WI38 (cell line): Measurements from ENCODE around the gene TNFRSF13B.

Experiments
- H3K4me3 ChIP-seq: 2 replicates; pipeline ENCODE4 v1.5.1; 2011; ENCODE audit warnings: low read depth, mild to moderate bottlenecking, control low read depth, low read length
- CTCF ChIP-seq: IDR thresholded peaks from 2 replicates; pipeline ENCODE4 v1.5.1; 2012; ENCODE audit warnings: low read depth, mild to moderate bottlenecking, control low read depth, low read length

The TNFRSF13B gene

GRCh38 chr17:16935786-16936185, 36.1 kb downstream of the TNFRSF13B start:
- no peak for TF ChIP-seq CTCF

GRCh38 chr17:16935241-16935663, 36.7 kb downstream of the TNFRSF13B start:
- H3K4me3 ChIP-seq: no peak overlapping the region
- TF ChIP-seq CTCF: no peak

More at GRCh38 chr17:16935786-16936185, 36.1 kb downstream of the TNFRSF13B start:
- H3K4me3 ChIP-seq: no peak overlapping the region

GRCh38 chr17:16934836-16935235, 37.1 kb downstream of the TNFRSF13B start:
- no peak overlapping the region for H3K4me3 ChIP-seq
- no peak for TF ChIP-seq CTCF

GRCh38 chr17:16934133-16934795, 37.7 kb downstream of the TNFRSF13B start:
- no peak for TF ChIP-seq CTCF
- H3K4me3 ChIP-seq: no peak overlapping the region

GRCh38 chr17:16933317-16934132, 38.4 kb downstream of the TNFRSF13B start:
- TF ChIP-seq CTCF: no peak
- no peak overlapping the region for H3K4me3 ChIP-seq

- TF ChIP-seq CTCF: no peak
- H3K4me3 ChIP-seq: no peak overlapping the region
Measured at GRCh38 chr17:16932611-16933010, 39.3 kb downstream of the TNFRSF13B start.

GRCh38 chr17:16932156-16932555, 39.8 kb downstream of the TNFRSF13B start:
- no peak for TF ChIP-seq CTCF
- H3K4me3 ChIP-seq: no peak overlapping the region
